K562 (cell line): Measurements from ENCODE around the gene TRAF7. TPM values are rescaled to one million over a fixed set of nuclear protein-coding genes. Genes with fewer than 3 reads are reported as not detected.
A peak's percentile ranks its signal among the peaks of the same experiment; 100 is the strongest.

Source experiments
- BCLAF1 ChIP-seq, 2 experiments: fragments of 450-650 bp in 1 of 2; IDR thresholded peaks; 2 replicates each; pipeline ENCODE4 v1.6.1; 2011 to 2017; ENCODE audit warnings: low read depth in 2 of 2, antibody characterized with exemption in 1 of 2, borderline replicate concordance in 1 of 2, low read length in 1 of 2, mild to moderate bottlenecking in 1 of 2, mixed read lengths in 1 of 2; ENCODE audit not compliant: control insufficient read depth in 1 of 2
- CCNT2 ChIP-seq: IDR thresholded peaks from 2 replicates; pipeline ENCODE4 v1.6.1; 2011; ENCODE audit warnings: borderline replicate concordance, low read depth, mild to moderate bottlenecking, moderate library complexity, mixed read lengths, low read length; ENCODE audit not compliant: insufficient read length; ENCODE audit errors: extremely low read depth
- E2F3 ChIP-seq: fragments of 250-450 bp; sonication (Bioruptor Pico); IDR thresholded peaks from 2 replicates; pipeline ENCODE4 v1.4.0; 2020; ENCODE audit warnings: mild to moderate bottlenecking
- EP400 ChIP-seq: fragments of 450-650 bp; IDR thresholded peaks from 2 replicates; pipeline ENCODE4 v1.6.1; 2017; ENCODE audit warnings: antibody characterized with exemption, mild to moderate bottlenecking, moderate library complexity
- GATA2 ChIP-seq: sonication (generic); formaldehyde crosslinking; IDR thresholded peaks from 2 replicates; pipeline ENCODE4 v1.4.0; 2020; ENCODE audit warnings: mild to moderate bottlenecking, missing genetic modification reagents
- HNRNPL ChIP-seq: fragments of 200-400 bp; formaldehyde crosslinking; IDR thresholded peaks from 2 replicates; pipeline ENCODE4 v1.6.1; 2017; ENCODE audit warnings: low read depth, mild to moderate bottlenecking, low read length
- KHSRP ChIP-seq: fragments of 450-650 bp; IDR thresholded peaks from 2 replicates; pipeline ENCODE4 v1.6.1; 2017
- POLR2A ChIP-seq: fragments of 450-650 bp; conservative IDR thresholded peaks from 2 replicates; pipeline ENCODE4 v1.6.1; 2016
- POLR2AphosphoS2 ChIP-seq: IDR thresholded peaks from 2 replicates; pipeline ENCODE4 v1.6.1; 2012; ENCODE audit warnings: low read length, improper control_type of control experiment
- PTRF ChIP-seq: fragments of 450-650 bp; IDR thresholded peaks from 2 replicates; pipeline ENCODE4 v1.6.1; 2016; ENCODE audit warnings: mild to moderate bottlenecking, missing genetic modification characterization, missing compliant biosample characterization
- RREB1 ChIP-seq: fragments of 250-450 bp; sonication (Bioruptor Pico); IDR thresholded peaks from 2 replicates; pipeline ENCODE4 v1.4.0; 2020
- SIN3A ChIP-seq, 2 experiments: fragments of 150-350 bp in 1 of 2; IDR thresholded peaks; 2 replicates each; pipeline ENCODE4 v1.6.1; 2011 to 2016; ENCODE audit warnings: borderline replicate concordance in 2 of 2, low read depth in 2 of 2, low read length in 2 of 2, mild to moderate bottlenecking in 2 of 2, moderate library complexity in 2 of 2; ENCODE audit not compliant: control insufficient read depth in 1 of 2
- TCF7 ChIP-seq: sonication (generic); IDR thresholded peaks from 2 replicates; pipeline ENCODE4 v1.6.1; 2016; ENCODE audit warnings: antibody characterized with exemption, borderline replicate concordance
- ZNF174 ChIP-seq: fragments of 250-450 bp; sonication (Bioruptor Pico); IDR thresholded peaks from 2 replicates; pipeline ENCODE4 v1.4.0; 2020; ENCODE audit warnings: mild to moderate bottlenecking
- ZNF354B ChIP-seq: fragments of 250-450 bp; sonication (Bioruptor Pico); IDR thresholded peaks from 2 replicates; pipeline ENCODE4 v1.4.0; 2020
- ZNF589 ChIP-seq: fragments of 200-800 bp; sonication (Bioruptor generic); IDR thresholded peaks from 2 replicates; pipeline ENCODE4 v1.6.1; 2016; ENCODE audit warnings: low read depth, missing genetic modification characterization, missing compliant biosample characterization
- polyA plus RNA-seq, 8 experiments: library from polyadenylated mRNA; depleted of rRNA in 4 of 8; stranded (reverse) in 5 of 8; unstranded in 3 of 8; fragments of >200 nt; fragmentation: Nextera tagmentation in 2 of 8; fragmentation: Illumina TruSeq in 1 of 8; extraction: Ambion mirVana in 2 of 8; extraction: Trizol in 1 of 8; gene quantifications; 2 replicates each; pipeline versions ENCODE4 v1.2.1 to v1.2.3, GENCODE V29; 2011 to 2014; ENCODE audit warnings: inconsistent platforms in 1 of 8, missing spikeins in 1 of 8
- total RNA-seq, 7 experiments: library from RNA; depleted of rRNA in 6 of 7; stranded (reverse); fragments of >200 nt in 6 of 7; fragmentation: Illumina TruSeq in 2 of 7; extraction: Trizol in 2 of 7; gene quantifications; 2 replicates each; pipeline versions ENCODE4 v1.2.1 to v1.2.3, GENCODE V29; 2011 to 2021; ENCODE audit warnings: low replicate concordance in 1 of 7
- TF ChIP-seq, protein P1 (sequence below): fragments of 450-650 bp; IDR thresholded peaks from 2 replicates; pipeline ENCODE4 v1.6.1; 2014; ENCODE audit warnings: low read depth, mild to moderate bottlenecking, moderate library complexity, borderline replicate concordance

Gene TRAF7
- total and polyA plus RNA-seq, 9 of the 15 experiments (the other 6 are each of a cell fraction or from before 2014, with no cell fraction given) = 1.1 to 113 (median 41.6) TPM

- no peak for TF ChIP-seq KHSRP
- no peak for TF ChIP-seq PTRF
- TF ChIP-seq POLR2A = peak; percentile 93
- TF ChIP-seq ZNF354B (CRISPR knock-in tag) = no peak
- TF ChIP-seq GATA2 = no peak
- TF ChIP-seq TCF7 = no peak
- TF ChIP-seq RREB1 (CRISPR knock-in tag) = no peak
- peak; percentile 76 for TF ChIP-seq CCNT2
- TF ChIP-seq SIN3A (IDR thresholded peaks at IDR 0.05; ENCODE audit: borderline replicate concordance in 2 of 2, control insufficient read depth in 1 of 2, low read depth in 2 of 2, low read length in 2 of 2) = 0 out of 4 replicates have a peak, but pooled peaks have one; percentile 47 to 75
- peak in 1 of 2 experiments; percentile 87; a peak in 2 of 4 replicates for TF ChIP-seq BCLAF1 (IDR thresholded peaks at IDR 0.05; ENCODE audit: borderline replicate concordance in 1 of 2, control insufficient read depth in 1 of 2, low read depth in 2 of 2, low read length in 1 of 2)
- TF ChIP-seq ZNF174 (CRISPR knock-in tag) = no peak
- no peak for TF ChIP-seq HNRNPL
- TF ChIP-seq EP400 = peak; percentile 92
- TF ChIP-seq ZNF589 (CRISPR knock-in tag) = no peak; the same call in 1 of the 2 replicates
- TF ChIP-seq, protein P1, sequence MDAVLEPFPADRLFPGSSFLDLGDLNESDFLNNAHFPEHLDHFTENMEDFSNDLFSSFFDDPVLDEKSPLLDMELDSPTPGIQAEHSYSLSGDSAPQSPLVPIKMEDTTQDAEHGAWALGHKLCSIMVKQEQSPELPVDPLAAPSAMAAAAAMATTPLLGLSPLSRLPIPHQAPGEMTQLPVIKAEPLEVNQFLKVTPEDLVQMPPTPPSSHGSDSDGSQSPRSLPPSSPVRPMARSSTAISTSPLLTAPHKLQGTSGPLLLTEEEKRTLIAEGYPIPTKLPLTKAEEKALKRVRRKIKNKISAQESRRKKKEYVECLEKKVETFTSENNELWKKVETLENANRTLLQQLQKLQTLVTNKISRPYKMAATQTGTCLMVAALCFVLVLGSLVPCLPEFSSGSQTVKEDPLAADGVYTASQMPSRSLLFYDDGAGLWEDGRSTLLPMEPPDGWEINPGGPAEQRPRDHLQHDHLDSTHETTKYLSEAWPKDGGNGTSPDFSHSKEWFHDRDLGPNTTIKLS = peak; percentile 84
- peak; percentile 44; the same call in 1 of the 2 replicates for TF ChIP-seq POLR2AphosphoS2
- no peak for TF ChIP-seq E2F3 (CRISPR knock-in tag)
These were observed 49.8 kb downstream of the TRAF7 start, which contains the start of gene MLST8 (continued) for GRCh38 chr16:2205104-2205966.
